Measurements from ENCODE around the gene EIF4ENIF1. TPM values are rescaled to one million over a fixed set of nuclear protein-coding genes. Genes with fewer than 3 reads are reported as not detected.
"Not testable (repeated sequence)": the region's sequence is repeated elsewhere in the genome, so short reads cannot be mapped to it uniquely, and the experiment has no call there.

Gene EIF4ENIF1
- total RNA-seq, 2 experiments from 2014 or later: 9.4 to 10.6 TPM

- peak overlapping the region; percentile 55 to 66 for H3K27ac ChIP-seq (ENCODE audit: low read depth in 1 of 2, low read length in 2 of 2)
- peak overlapping the region; percentile 91 for H3K4me3 Mint-ChIP-seq
- H3K9me3 ChIP-seq (ENCODE audit: control insufficient read depth in 1 of 2, insufficient read depth in 1 of 2, low read length in 2 of 2): no peaks in the 10 kb centered on the region
- H3K27me3 ChIP-seq (ENCODE audit: control insufficient read depth in 1 of 2, insufficient read depth in 2 of 2, low read length in 2 of 2): no peaks in the 10 kb centered on the region
- POLR2A ChIA-PET: interaction anchor here (0.7 to 2.1 kb wide), 5 partner anchors 9 to 198 kb away, joined by 3 to 12 read pairs (median 5); no protein-coding TSS in a partner anchor
- intact Hi-C loops (cut with DNase I, micrococcal nuclease): loop anchor here (2.0 to 10.0 kb wide), 5 partner anchors 90 to 894 kb away; partner anchors contain the start of genes PATZ1 (in 2 of the 2), DRG1 (in 1 of the 2), PES1 (in 1 of the 2) and PRR14L (in 1 of the 2)
- H3K36me3 ChIP-seq (ENCODE audit: insufficient read depth, low read length): peaks cover 17% of the 10 kb centered on the region
- H3K9me3 Mint-ChIP-seq: no peaks in the 10 kb centered on the region
- CTCF ChIA-PET: no interaction called here
- H3K36me3 Mint-ChIP-seq (ENCODE audit: low read depth): peaks cover 49% of the 10 kb centered on the region
- peaks cover 58% of the 10 kb centered on the region for H3K4me1 Mint-ChIP-seq (ENCODE audit: low read depth)
- peaks cover 27% of the 10 kb centered on the region for H3K4me1 ChIP-seq (ENCODE audit: insufficient read depth, low read length)
- peak in 2 of 14 experiments; percentile 5 to 8 for DNase-seq
- no peaks in the 10 kb centered on the region for H3K27me3 Mint-ChIP-seq
- ATAC-seq (ENCODE audit: poor library complexity): no peak
- peak overlapping the region; percentile 78 for H3K4me3 ChIP-seq (ENCODE audit: low read length)
- TF ChIP-seq, protein P1, sequence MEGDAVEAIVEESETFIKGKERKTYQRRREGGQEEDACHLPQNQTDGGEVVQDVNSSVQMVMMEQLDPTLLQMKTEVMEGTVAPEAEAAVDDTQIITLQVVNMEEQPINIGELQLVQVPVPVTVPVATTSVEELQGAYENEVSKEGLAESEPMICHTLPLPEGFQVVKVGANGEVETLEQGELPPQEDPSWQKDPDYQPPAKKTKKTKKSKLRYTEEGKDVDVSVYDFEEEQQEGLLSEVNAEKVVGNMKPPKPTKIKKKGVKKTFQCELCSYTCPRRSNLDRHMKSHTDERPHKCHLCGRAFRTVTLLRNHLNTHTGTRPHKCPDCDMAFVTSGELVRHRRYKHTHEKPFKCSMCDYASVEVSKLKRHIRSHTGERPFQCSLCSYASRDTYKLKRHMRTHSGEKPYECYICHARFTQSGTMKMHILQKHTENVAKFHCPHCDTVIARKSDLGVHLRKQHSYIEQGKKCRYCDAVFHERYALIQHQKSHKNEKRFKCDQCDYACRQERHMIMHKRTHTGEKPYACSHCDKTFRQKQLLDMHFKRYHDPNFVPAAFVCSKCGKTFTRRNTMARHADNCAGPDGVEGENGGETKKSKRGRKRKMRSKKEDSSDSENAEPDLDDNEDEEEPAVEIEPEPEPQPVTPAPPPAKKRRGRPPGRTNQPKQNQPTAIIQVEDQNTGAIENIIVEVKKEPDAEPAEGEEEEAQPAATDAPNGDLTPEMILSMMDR (IDR thresholded peaks at IDR 0.05): no peak
- peak overlapping the region; percentile 81 for H3K27ac Mint-ChIP-seq
Observed at GRCh38 chr22:31488346-31488883, 1.2 kb downstream of the EIF4ENIF1 start.

DNA sequence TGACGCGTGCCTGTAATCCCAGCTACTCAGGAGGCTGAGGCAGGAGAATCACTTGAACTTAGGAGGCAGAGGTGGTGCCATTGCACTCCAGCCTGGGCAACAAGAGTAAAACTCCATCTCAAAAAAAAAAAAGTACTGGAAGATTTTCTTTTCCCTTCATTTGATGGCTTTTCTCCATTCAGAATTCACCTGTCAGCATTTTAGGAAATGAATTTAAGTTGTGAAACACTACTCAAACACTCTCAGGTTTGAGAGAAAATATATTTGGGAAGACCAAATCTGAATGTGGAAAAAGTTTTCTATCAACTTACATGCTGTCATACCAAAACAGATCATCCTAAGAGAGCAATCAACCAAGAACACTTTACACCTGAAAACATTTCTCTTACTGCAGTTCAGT lies 2.7 kb downstream of the EIF4ENIF1 start:
- intact Hi-C loops (cut with DNase I, micrococcal nuclease): loop anchor here in 1 of 2 experiments (5.0 to 10.0 kb wide), 2 partner anchors 140 to 892 kb away; partner anchors contain the start of genes PATZ1 and PES1
- peaks cover 61% of the 10 kb centered on the region for H3K36me3 Mint-ChIP-seq (ENCODE audit: low read depth)
- DNase-seq: no peak

DNA sequence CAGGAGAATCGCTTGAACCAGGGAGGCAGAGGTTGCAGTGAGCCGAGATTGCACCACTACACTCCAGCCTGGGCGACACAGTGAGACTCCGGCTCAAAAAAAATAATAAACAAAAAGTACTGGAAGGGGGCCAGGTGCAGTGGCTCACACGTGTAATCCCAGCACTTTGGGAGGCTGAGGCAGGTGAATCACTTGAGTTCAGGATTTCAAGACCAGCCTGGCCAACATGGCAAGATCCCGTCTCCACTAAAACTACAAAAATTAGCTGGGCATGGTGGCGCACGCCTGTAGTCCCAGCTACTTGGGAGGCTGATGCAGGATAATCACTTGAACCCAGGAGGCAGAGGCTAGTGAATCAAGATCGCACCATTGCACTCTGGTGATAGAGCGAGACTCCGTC lies 3.3 kb downstream of the EIF4ENIF1 start:
- H3K9me3 ChIP-seq (ENCODE audit: control insufficient read depth in 1 of 2, insufficient read depth in 1 of 2, low read length in 2 of 2); H3K27ac Mint-ChIP-seq; H3K27ac ChIP-seq (ENCODE audit: low read depth in 1 of 2, low read length in 2 of 2); ATAC-seq (ENCODE audit: poor library complexity); H3K27me3 ChIP-seq (ENCODE audit: control insufficient read depth in 1 of 2, insufficient read depth in 2 of 2, low read length in 2 of 2); H3K4me3 Mint-ChIP-seq; H3K9me3 Mint-ChIP-seq; POLR2A ChIA-PET; H3K27me3 Mint-ChIP-seq; CTCF ChIA-PET; DNase-seq; H3K4me3 ChIP-seq (ENCODE audit: low read length): not testable (repeated sequence)
- peaks cover 21% of the 10 kb centered on the region for H3K4me1 ChIP-seq (ENCODE audit: insufficient read depth, low read length)
- intact Hi-C loops (cut with DNase I, micrococcal nuclease): loop anchor here in 1 of 2 experiments (5.0 to 10.0 kb wide), 2 partner anchors 139 to 892 kb away; partner anchors contain the start of genes PATZ1 and PES1
- peaks cover 67% of the 10 kb centered on the region for H3K36me3 Mint-ChIP-seq (ENCODE audit: low read depth)
- H3K4me1 Mint-ChIP-seq (ENCODE audit: low read depth): peaks cover 54% of the 10 kb centered on the region
- peaks cover 30% of the 10 kb centered on the region for H3K36me3 ChIP-seq (ENCODE audit: insufficient read depth, low read length)

More for the DNA sequence above, 2.7 kb downstream of the EIF4ENIF1 start:
- Histone ChIP-seq H3K4me1 (ENCODE audit: insufficient read depth, low read length) (peaks cover 26% of the 10 kb centered on the region), H3K27me3 (ENCODE audit: control insufficient read depth in 1 of 2, insufficient read depth in 2 of 2, low read length in 2 of 2) (no peaks in the 10 kb centered on the region), H3K27ac (ENCODE audit: low read depth in 1 of 2, low read length in 2 of 2) (no peak overlapping the region), H3K9me3 (ENCODE audit: control insufficient read depth in 1 of 2, insufficient read depth in 1 of 2, low read length in 2 of 2) (no peaks in the 10 kb centered on the region), H3K36me3 (ENCODE audit: insufficient read depth, low read length) (peaks cover 25% of the 10 kb centered on the region), H3K4me3 (ENCODE audit: low read length) (no peak overlapping the region)
- Mint-ChIP-seq H3K9me3 (no peaks in the 10 kb centered on the region), H3K27ac (peak overlapping the region; percentile 27), H3K4me1 (ENCODE audit: low read depth) (peaks cover 57% of the 10 kb centered on the region), H3K27me3 (no peaks in the 10 kb centered on the region), H3K4me3 (peak overlapping the region; percentile 66)
- ChIA-PET POLR2A (no interaction called here), CTCF (no interaction called here)
- ATAC-seq (ENCODE audit: poor library complexity): no peak
- TF ChIP-seq, protein P1 (IDR thresholded peaks at IDR 0.05): no peak

DNA sequence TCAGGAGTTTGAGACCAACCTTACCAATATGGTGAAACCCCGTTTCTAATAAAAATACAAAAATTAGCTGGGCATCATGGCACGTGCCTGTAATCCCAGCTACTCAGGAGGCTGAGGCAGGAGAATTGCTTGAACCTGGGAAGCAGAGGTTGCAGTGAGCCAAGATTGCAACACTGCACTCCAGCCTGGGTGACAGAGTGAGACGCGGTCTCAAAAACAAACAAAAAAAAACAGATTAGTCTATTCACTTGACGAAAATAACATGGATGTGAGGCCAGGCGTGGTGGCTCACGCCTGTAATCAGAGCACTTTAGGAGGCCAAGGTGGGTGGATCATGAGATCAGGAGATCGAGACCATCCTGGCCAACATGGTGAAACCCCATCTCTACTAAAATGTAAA lies 7.2 kb downstream of the EIF4ENIF1 start:
- H3K4me3 ChIP-seq (ENCODE audit: low read length); H3K4me3 Mint-ChIP-seq; H3K9me3 Mint-ChIP-seq; DNase-seq; H3K27me3 ChIP-seq (ENCODE audit: control insufficient read depth in 1 of 2, insufficient read depth in 2 of 2, low read length in 2 of 2); H3K9me3 ChIP-seq (ENCODE audit: control insufficient read depth in 1 of 2, insufficient read depth in 1 of 2, low read length in 2 of 2); H3K27ac ChIP-seq (ENCODE audit: low read depth in 1 of 2, low read length in 2 of 2); POLR2A ChIA-PET; H3K27me3 Mint-ChIP-seq; ATAC-seq (ENCODE audit: poor library complexity); H3K27ac Mint-ChIP-seq; CTCF ChIA-PET; H3K4me1 ChIP-seq (ENCODE audit: insufficient read depth, low read length): not testable (repeated sequence)
- Mint-ChIP-seq H3K4me1 (ENCODE audit: low read depth) (peaks cover 33% of the 10 kb centered on the region), H3K36me3 (ENCODE audit: low read depth) (peaks cover 78% of the 10 kb centered on the region)
- peaks cover 42% of the 10 kb centered on the region for H3K36me3 ChIP-seq (ENCODE audit: insufficient read depth, low read length)
- intact Hi-C loops (cut with DNase I, micrococcal nuclease): loop anchor here in 1 of 2 experiments (10.0 kb wide), 1 partner anchor 888 kb away; the partner anchor contains the start of gene PES1
